PC-9 (cell line): ENCODE data around the gene GATAD2A. TPM values are rescaled to one million over a fixed set of nuclear protein-coding genes. Genes with fewer than 3 reads are reported as not detected.

Experiments used
- BruUV-seq: library from RNA; stranded (reverse); fragments of 400-500 nt; replicated peaks from 2 replicates; lab custom pipeline; 2021; lab: Mats Ljungman, UMichigan
- CTCF ChIA-PET: fragments of 300-600 bp; sonication (Branson Sonifier 250); formaldehyde crosslinking; loops from one replicate; lab custom pipeline; 2022; ENCODE audit warnings: antibody characterized with exemption; lab: Charles Lee
- POLR2A ChIA-PET: fragments of 300-600 bp; sonication (Branson Sonifier 250); formaldehyde crosslinking; loops from one replicate; lab custom pipeline; 2022; ENCODE audit warnings: antibody characterized with exemption; ENCODE audit not compliant: unreplicated experiment; lab: Charles Lee
- DNase-seq, 2 experiments: peaks; one replicate each; pipeline versions ENCODE4 v3.0.0 to v3.0.0-alpha.2; 2015 to 2022; ENCODE audit warnings: mixed read lengths in 1 of 2
- H2AFZ ChIP-seq: fragments of 200-600 bp; sonication (generic); 2 replicates; pipeline ENCODE4 v1.8.1; 2017; ENCODE audit warnings: antibody characterized with exemption
- H3F3A ChIP-seq: fragments of 200-600 bp; sonication (generic); 2 replicates; pipeline ENCODE4 v1.8.1; 2017; ENCODE audit warnings: antibody characterized with exemption, mild to moderate bottlenecking, low read depth; ENCODE audit not compliant: insufficient read depth
- H3K27ac ChIP-seq: fragments of 200-600 bp; sonication (generic); 2 replicates; pipeline ENCODE4 v1.6.1; 2016; ENCODE audit warnings: mixed run types
- H3K27me3 ChIP-seq: fragments of 200-600 bp; sonication (generic); 2 replicates; pipeline ENCODE4 v1.6.1; 2016; ENCODE audit warnings: low read depth, mixed run types; ENCODE audit not compliant: insufficient read depth
- H3K36me3 ChIP-seq: fragments of 200-600 bp; sonication (generic); 2 replicates; pipeline ENCODE4 v1.6.1; 2016; ENCODE audit warnings: low read depth, mixed run types
- H3K4me1 ChIP-seq: fragments of 200-600 bp; sonication (generic); replicated peaks from 2 replicates; pipeline ENCODE4 v1.6.1; 2016; ENCODE audit warnings: mixed run types; ENCODE audit not compliant: insufficient read depth
- H3K4me2 ChIP-seq: fragments of 200-600 bp; sonication (generic); 2 replicates; pipeline ENCODE4 v1.6.1; 2017; ENCODE audit warnings: mixed run types
- H3K4me3 ChIP-seq: fragments of 200-600 bp; sonication (generic); 2 replicates; pipeline ENCODE4 v1.6.1; 2016; ENCODE audit warnings: mixed run types
- H3K79me2 ChIP-seq: fragments of 200-600 bp; sonication (generic); 2 replicates; pipeline ENCODE4 v1.6.1; 2017; ENCODE audit warnings: low read depth, mixed run types
- H3K9me2 ChIP-seq: fragments of 200-600 bp; sonication (generic); 2 replicates; pipeline ENCODE4 v1.8.1; 2017; ENCODE audit warnings: mild to moderate bottlenecking; ENCODE audit not compliant: insufficient read depth
- H3K9me3 ChIP-seq: fragments of 200-600 bp; sonication (generic); 2 replicates; pipeline ENCODE4 v1.8.1; 2016; ENCODE audit warnings: low read depth; ENCODE audit not compliant: insufficient read depth
- H4K20me1 ChIP-seq: fragments of 200-600 bp; sonication (generic); 2 replicates; pipeline ENCODE4 v1.8.1; 2017; ENCODE audit not compliant: insufficient read depth
- EZH2 ChIP-seq: fragments of 200-600 bp; sonication (generic); IDR thresholded peaks from 2 replicates; pipeline ENCODE4 v1.8.0; 2017; ENCODE audit warnings: antibody characterized with exemption, low read depth
- intact Hi-C: fragments of 100-400 bp; cut with micrococcal nuclease; formaldehyde crosslinking; loops from one replicate; pipeline ENCODE4 v1.10.0; 2022; ENCODE audit not compliant: unreplicated experiment
- total RNA-seq: library from RNA; stranded (reverse); gene quantifications from 2 replicates; pipeline ENCODE4 v1.2.3, GENCODE V29; 2021
- TF ChIP-seq, protein P1 (sequence below): fragments of 200-600 bp; sonication (generic); conservative IDR thresholded peaks from 2 replicates; pipeline ENCODE4 v1.6.1; 2017; ENCODE audit warnings: mixed run types, antibody characterized with exemption, mild to moderate bottlenecking, moderate library complexity

The GATAD2A gene
- total RNA-seq, 1 experiment from 2014 or later, result 129 TPM

DNA sequence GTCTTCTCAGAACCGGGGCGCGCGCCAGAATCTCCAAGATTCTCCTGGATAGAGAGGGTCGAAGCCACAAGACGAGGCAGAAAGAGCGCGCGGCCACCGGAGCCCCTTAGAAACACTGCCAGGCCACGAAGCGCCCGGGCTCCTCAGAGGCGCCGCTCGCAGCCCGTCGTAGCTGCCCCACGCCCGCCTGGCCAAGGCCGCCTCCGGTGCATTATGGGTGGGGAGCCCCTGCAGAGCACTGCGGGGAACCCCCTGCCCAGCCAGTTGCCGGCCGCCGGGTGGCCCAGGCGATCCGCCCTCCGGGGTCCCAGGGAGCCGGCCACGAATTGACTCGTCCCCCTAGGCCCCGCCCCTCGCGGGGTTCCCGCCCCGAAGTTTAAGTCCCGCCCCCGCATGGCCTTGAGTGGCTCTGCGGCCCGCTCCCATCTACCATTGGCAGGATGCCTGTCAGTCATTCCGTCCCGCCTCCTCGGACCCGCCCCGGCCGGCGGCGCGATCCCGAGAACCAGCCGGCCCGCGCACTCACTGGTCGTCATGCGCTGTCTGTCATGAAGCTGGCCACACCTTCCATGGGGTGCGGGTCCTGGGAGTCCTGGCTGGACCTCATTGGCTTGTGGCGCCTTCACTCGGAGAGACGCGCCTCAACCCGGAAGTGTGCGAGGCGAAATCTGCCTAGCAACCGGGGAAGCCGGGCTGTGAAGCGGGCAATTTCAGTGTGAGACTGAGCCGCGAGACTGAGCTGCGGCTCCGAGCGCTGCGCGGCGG lies 20.2 kb upstream of the GATAD2A start:
- intact Hi-C loops, result loop anchor here (1.0 kb wide), 2 partner anchors 19 to 20 kb away; partner anchors contain the start of gene GATAD2A
- Histone ChIP-seq H3K4me3 (peak overlapping the region; percentile 56), H3K36me3 (no peaks in the 10 kb centered on the region; the same call in 1 of the 2 replicates), H3K9me3 (no peaks in the 10 kb centered on the region), H3K4me1 (peaks cover 33% of the 10 kb centered on the region), H4K20me1 (no peaks in the 10 kb centered on the region; the same call in 1 of the 2 replicates), H3K4me2 (peak overlapping the region; percentile 93), H3K9me2 (no peaks in the 10 kb centered on the region), H3K79me2 (peaks cover 58% of the 10 kb centered on the region), H3K27ac (peak overlapping the region; percentile 68), H3F3A (peaks cover 28% of the 10 kb centered on the region; the same call in 1 of the 2 replicates), H2AFZ (peak overlapping the region; percentile 96), H3K27me3 (no peaks in the 10 kb centered on the region)
- no TSS peak for BruUV-seq
- POLR2A ChIA-PET, result interaction anchor here (0.6 to 1.1 kb wide), 4 partner anchors 8 to 391 kb away, joined by 4 to 12 read pairs (median 8); partner anchors contain the start of gene NDUFA13
- CTCF ChIA-PET, result no interaction called here
- DNase-seq, result peak; percentile 99 to 100
- TF ChIP-seq, protein P1, sequence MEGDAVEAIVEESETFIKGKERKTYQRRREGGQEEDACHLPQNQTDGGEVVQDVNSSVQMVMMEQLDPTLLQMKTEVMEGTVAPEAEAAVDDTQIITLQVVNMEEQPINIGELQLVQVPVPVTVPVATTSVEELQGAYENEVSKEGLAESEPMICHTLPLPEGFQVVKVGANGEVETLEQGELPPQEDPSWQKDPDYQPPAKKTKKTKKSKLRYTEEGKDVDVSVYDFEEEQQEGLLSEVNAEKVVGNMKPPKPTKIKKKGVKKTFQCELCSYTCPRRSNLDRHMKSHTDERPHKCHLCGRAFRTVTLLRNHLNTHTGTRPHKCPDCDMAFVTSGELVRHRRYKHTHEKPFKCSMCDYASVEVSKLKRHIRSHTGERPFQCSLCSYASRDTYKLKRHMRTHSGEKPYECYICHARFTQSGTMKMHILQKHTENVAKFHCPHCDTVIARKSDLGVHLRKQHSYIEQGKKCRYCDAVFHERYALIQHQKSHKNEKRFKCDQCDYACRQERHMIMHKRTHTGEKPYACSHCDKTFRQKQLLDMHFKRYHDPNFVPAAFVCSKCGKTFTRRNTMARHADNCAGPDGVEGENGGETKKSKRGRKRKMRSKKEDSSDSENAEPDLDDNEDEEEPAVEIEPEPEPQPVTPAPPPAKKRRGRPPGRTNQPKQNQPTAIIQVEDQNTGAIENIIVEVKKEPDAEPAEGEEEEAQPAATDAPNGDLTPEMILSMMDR, result no peak
- no peak for TF ChIP-seq EZH2

DNA sequence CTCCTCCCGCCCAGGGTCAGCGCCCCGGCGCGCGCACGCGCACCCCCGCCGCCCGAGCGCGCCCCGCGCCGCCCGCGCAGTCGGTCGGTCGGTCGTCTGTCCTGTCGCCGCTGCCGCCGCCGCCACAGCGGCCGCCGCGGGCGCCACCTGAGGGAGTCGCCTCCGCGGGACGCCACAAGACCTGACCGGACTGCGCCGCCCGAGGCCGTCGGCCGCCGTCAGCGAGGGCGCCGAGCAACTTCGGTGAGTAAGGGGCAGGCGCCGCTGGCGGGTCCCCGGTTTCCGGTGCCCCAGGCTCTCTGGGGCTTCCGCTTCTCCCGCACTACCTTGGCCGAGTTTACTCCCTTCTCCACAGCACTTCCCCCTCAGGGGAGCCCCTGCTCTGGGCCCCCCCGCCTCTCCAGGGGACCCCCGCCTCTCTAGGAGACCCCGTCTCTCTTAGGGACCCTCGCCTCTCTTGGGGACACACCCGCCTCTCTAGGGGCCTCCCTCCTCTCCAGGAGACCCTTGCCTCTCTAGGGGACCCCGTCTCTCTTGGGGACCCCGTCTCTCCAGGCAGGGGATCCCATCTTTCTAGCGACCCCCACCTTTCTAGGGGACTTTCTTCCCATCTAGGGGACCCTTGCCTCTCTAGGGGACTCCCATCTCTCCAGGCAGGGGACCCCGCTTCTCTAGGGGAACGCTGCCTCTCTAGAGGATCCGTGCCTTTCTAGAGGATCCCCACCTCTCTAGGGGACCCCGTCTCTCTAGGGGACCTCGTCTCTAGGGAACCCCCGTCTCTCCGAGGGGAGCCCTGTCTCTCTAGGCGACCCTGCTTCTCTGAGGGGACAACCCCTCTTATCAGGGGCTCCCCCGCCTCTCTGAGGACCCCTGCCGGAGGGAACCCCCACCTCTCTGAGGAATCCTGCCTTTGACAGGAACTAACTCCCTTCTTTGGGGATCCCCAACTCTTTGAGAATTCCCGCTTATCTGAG lies 19.3 kb upstream of the GATAD2A start:
- intact Hi-C loops, result loop anchor here (1.0 kb wide), 2 partner anchors 19 to 20 kb away; partner anchors contain the start of gene GATAD2A

More for the DNA sequence above, 19.3 kb upstream of the GATAD2A start:
- peak overlapping the region; percentile 61 for H3K27ac ChIP-seq
- no TSS peak for BruUV-seq
- H3K4me2 ChIP-seq, result peak overlapping the region; percentile 97
- H3K4me3 ChIP-seq, result peak overlapping the region; percentile 88
- peaks cover 3% of the 10 kb centered on the region; the same call in 1 of the 2 replicates for H3K36me3 ChIP-seq
- CTCF ChIA-PET, result no interaction called here
- H3K4me1 ChIP-seq, result peaks cover 29% of the 10 kb centered on the region
- H4K20me1 ChIP-seq, result no peaks in the 10 kb centered on the region; the same call in 1 of the 2 replicates
- H3F3A ChIP-seq, result peaks cover 26% of the 10 kb centered on the region; the same call in 1 of the 2 replicates
- H3K9me3 ChIP-seq, result no peaks in the 10 kb centered on the region
- peak overlapping the region; percentile 81 for H2AFZ ChIP-seq
- TF ChIP-seq EZH2, result no peak
- TF ChIP-seq, protein P1, result peak; percentile 45; the same call in 1 of the 2 replicates
- no peaks in the 10 kb centered on the region for H3K9me2 ChIP-seq
- POLR2A ChIA-PET, result interaction anchor here (0.6 to 1.1 kb wide), 3 partner anchors 11 to 390 kb away, joined by 4 to 12 read pairs (median 6); partner anchors contain the start of gene NDUFA13
- peak in 1 of 2 experiments; percentile 50 for DNase-seq
- H3K79me2 ChIP-seq, result peaks cover 67% of the 10 kb centered on the region
- no peaks in the 10 kb centered on the region for H3K27me3 ChIP-seq
